Liver (tissue), 9 donors: Measurements from ENCODE around the gene DMRTC2. TPM values are rescaled to one million over a fixed set of nuclear protein-coding genes. Genes with fewer than 3 reads are reported as not detected.

ENCODE experiments used
- DNase-seq: peaks from one replicate; pipeline ENCODE4 v3.0.0-alpha.2; 2017; ENCODE audit warnings: low spot score
- H3K27ac ChIP-seq, 2 donors: one replicate each; pipeline ENCODE4 v1.7.0; 2013; ENCODE audit warnings: inconsistent platforms in 2 of 2, low read length in 2 of 2, control low read depth in 1 of 2, low read depth in 1 of 2, mild to moderate bottlenecking in 1 of 2
- H3K27me3 ChIP-seq, 4 donors: one replicate each; pipeline versions ENCODE4 v1.6.1 to v1.7.0; 2013; ENCODE audit warnings: low read length in 3 of 4, inconsistent platforms in 1 of 4, mild to moderate bottlenecking in 1 of 4, moderate library complexity in 1 of 4; ENCODE audit not compliant: control insufficient read depth in 4 of 4, insufficient read depth in 4 of 4
- H3K36me3 ChIP-seq, 4 donors: one replicate each; pipeline versions ENCODE4 v1.6.1 to v1.7.0; 2013; ENCODE audit warnings: low read length in 3 of 4, mild to moderate bottlenecking in 3 of 4, low read depth in 1 of 4, moderate library complexity in 1 of 4; ENCODE audit not compliant: control insufficient read depth in 4 of 4, insufficient read depth in 3 of 4
- H3K4me1 ChIP-seq, 4 donors: one replicate each; pipeline versions ENCODE4 v1.6.1 to v1.7.0; 2013; ENCODE audit warnings: low read length in 3 of 4, mild to moderate bottlenecking in 3 of 4, moderate library complexity in 1 of 4; ENCODE audit not compliant: control insufficient read depth in 4 of 4, insufficient read depth in 4 of 4
- H3K4me3 ChIP-seq, 3 donors: one replicate each; pipeline versions ENCODE4 v1.6.1 to v1.7.0; 2013; ENCODE audit warnings: low read length in 3 of 3, control low read depth in 1 of 3, low read depth in 1 of 3, mild to moderate bottlenecking in 1 of 3
- H3K9ac ChIP-seq, 2 donors: one replicate each; pipeline ENCODE4 v1.7.0; 2013; ENCODE audit warnings: low read length in 2 of 2, mild to moderate bottlenecking in 2 of 2, moderate library complexity in 2 of 2, control low read depth in 1 of 2, low read depth in 1 of 2
- H3K9me3 ChIP-seq, 4 donors: one replicate each; pipeline versions ENCODE4 v1.6.1 to v1.7.0; 2013; ENCODE audit warnings: low read length in 3 of 4; ENCODE audit not compliant: control insufficient read depth in 4 of 4
- EGR1 ChIP-seq, 2 donors: IDR thresholded peaks; 2 replicates each; pipeline ENCODE4 v1.6.1; 2016 to 2018; ENCODE audit warnings: antibody characterized with exemption in 2 of 2, low read depth in 2 of 2
- GABPA ChIP-seq, 2 donors: IDR thresholded peaks in 1 of 2; conservative IDR thresholded peaks in 1 of 2; 2 replicates each; pipeline ENCODE4 v1.6.1; 2016; ENCODE audit warnings: antibody characterized with exemption in 2 of 2, mild to moderate bottlenecking in 1 of 2, moderate library complexity in 1 of 2
- HNF4A ChIP-seq, 2 donors: conservative IDR thresholded peaks; 2 replicates each; pipeline ENCODE4 v1.6.1; 2016; ENCODE audit warnings: antibody characterized with exemption in 2 of 2, mild to moderate bottlenecking in 2 of 2
- JUND ChIP-seq, 2 donors: IDR thresholded peaks; 2 replicates each; pipeline ENCODE4 v1.6.1; 2016; ENCODE audit warnings: antibody characterized with exemption in 2 of 2
- NR2F2 ChIP-seq: IDR thresholded peaks from 2 replicates; pipeline ENCODE4 v1.6.1; 2016; ENCODE audit warnings: antibody characterized with exemption
- RAD21 ChIP-seq, 2 donors: IDR thresholded peaks; 2 replicates each; pipeline ENCODE4 v1.6.1; 2016; ENCODE audit warnings: antibody characterized with exemption in 2 of 2, mild to moderate bottlenecking in 2 of 2
- RXRA ChIP-seq, 2 donors: IDR thresholded peaks; 2 replicates each; pipeline ENCODE4 v1.6.1; 2017 to 2018; ENCODE audit warnings: antibody characterized with exemption in 2 of 2, mild to moderate bottlenecking in 1 of 2
- SP1 ChIP-seq: IDR thresholded peaks from 2 replicates; pipeline ENCODE4 v1.6.1; 2018; ENCODE audit warnings: antibody characterized with exemption, mild to moderate bottlenecking
- YY1 ChIP-seq: IDR thresholded peaks from 2 replicates; pipeline ENCODE4 v1.6.1; 2016; ENCODE audit warnings: antibody characterized with exemption, mild to moderate bottlenecking
- ZBTB33 ChIP-seq: IDR thresholded peaks from 2 replicates; pipeline ENCODE4 v1.6.1; 2016; ENCODE audit warnings: antibody characterized with exemption
- WGBS: extraction: QIAGEN DNeasy Blood & Tissue Kit; methylation state at CpG from one replicate; pipeline ENCODE4 v1.1.7; 2013; 5-methylcytosine and 5-hydroxymethylcytosine counted together
- polyA plus RNA-seq, 2 donors: library from polyadenylated mRNA; stranded (reverse) in 1 of 2; unstranded in 1 of 2; fragments of 200-250 nt in 1 of 2; fragments of >200 nt in 1 of 2; fragmentation: Nextera tagmentation in 1 of 2; extraction: Ambion mirVana in 1 of 2; gene quantifications; one replicate each; pipeline versions ENCODE4 v1.2.1 to v1.2.3, GENCODE V29; 2013 to 2015
- total RNA-seq, 2 donors: library from RNA; depleted of rRNA; stranded (reverse); fragments of >200 nt; gene quantifications; one replicate each; pipeline ENCODE4 v1.2.3, GENCODE V29; 2014
- TF ChIP-seq, protein P1 (sequence below): IDR thresholded peaks from 2 replicates; pipeline ENCODE4 v1.6.1; 2016; ENCODE audit warnings: antibody characterized with exemption
- TF ChIP-seq, protein P2 (sequence below): IDR thresholded peaks from 2 replicates; pipeline ENCODE4 v1.6.1; 2016; ENCODE audit warnings: antibody characterized with exemption, mild to moderate bottlenecking
- TF ChIP-seq, protein P3 (sequence below): IDR thresholded peaks from 2 replicates; pipeline ENCODE4 v1.6.1; 2016; ENCODE audit warnings: antibody characterized with exemption
- TF ChIP-seq, protein P4 (sequence below): fragments of 150-350 bp; IDR thresholded peaks from 2 replicates; pipeline ENCODE4 v1.5.1; 2017; ENCODE audit warnings: improper control_type of control experiment, low read depth, low read length; ENCODE audit not compliant: missing input control
- donor health status: healthy.
- donor health status: healthy.
- donor health status: healthy.
- donor health status: healthy.
- donor health status: healthy.

DMRTC2 gene
- total and polyA plus RNA-seq, 4 donors, result not detected

- 86% methylated on average over 23 of the region's 23 CpGs for WGBS
- DNase-seq, result no peak
- Histone ChIP-seq H3K27me3 (peaks cover 0 to 7% (median under 1%) of the 10 kb centered on the region in 4 donors), H3K36me3 (no peaks in the 10 kb centered on the region), H3K27ac (no peak overlapping the region), H3K9me3 (no peaks in the 10 kb centered on the region), H3K4me3 (no peak overlapping the region), H3K9ac (no peak overlapping the region), H3K4me1 (no peaks in the 10 kb centered on the region)
- TF ChIP-seq EGR1 (IDR thresholded peaks at IDR 0.05; ENCODE audit: low read depth in 2 of 2) (no peak), HNF4A (conservative IDR thresholded peaks at IDR 0.05) (no peak), GABPA (IDR thresholded peaks at IDR 0.05 in 1 of 2, conservative IDR thresholded peaks at IDR 0.05 in 1 of 2) (no peak), RAD21 (IDR thresholded peaks at IDR 0.05) (no peak), YY1 (no peak)
- TF ChIP-seq, protein P1, sequence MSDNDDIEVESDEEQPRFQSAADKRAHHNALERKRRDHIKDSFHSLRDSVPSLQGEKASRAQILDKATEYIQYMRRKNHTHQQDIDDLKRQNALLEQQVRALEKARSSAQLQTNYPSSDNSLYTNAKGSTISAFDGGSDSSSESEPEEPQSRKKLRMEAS, result no peak
These were observed 279 bp downstream of the DMRTC2 start for GRCh38 chr19:41845051-41845590.

DNA sequence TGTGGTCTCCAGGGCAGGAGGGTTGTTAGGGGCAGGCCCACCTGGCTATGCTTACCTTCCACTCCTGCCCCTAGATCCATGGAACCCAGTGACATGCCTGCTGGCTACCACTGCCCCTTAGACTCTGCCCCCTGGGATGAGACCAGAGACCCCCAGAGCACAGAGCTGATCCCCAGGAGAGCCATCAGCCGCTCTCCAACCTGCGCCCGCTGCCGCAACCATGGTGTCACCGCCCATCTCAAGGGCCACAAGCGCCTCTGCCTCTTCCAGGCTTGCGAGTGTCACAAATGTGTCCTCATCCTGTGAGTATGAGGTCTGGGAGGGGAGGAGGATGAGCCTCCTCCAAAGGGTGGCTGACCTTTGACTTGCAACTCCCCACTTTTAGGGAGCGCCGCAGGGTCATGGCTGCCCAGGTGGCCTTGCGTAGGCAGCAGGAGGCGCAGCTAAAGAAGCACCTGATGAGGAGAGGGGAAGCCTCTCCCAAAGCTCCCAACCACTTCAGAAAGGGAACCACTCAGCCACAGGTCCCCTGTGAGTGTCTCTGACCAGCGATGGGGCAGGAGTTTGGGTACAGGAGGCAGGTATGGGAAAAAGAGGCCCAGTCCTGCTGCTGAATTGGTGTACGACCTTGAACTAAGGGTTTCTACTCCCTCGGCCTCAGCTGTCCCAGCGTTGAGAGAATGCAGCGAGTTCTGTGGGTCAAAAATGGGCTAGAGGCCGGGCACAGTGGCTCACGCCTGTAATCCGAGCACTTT lies 2.7 kb downstream of the DMRTC2 start:
- no peak for DNase-seq
- H3K27me3 ChIP-seq, result peaks cover 0 to 3% (median 1%) of the 10 kb centered on the region in 4 donors
- H3K9me3 ChIP-seq, result no peaks in the 10 kb centered on the region
- H3K9ac ChIP-seq, result no peak overlapping the region
- no peak overlapping the region for H3K4me3 ChIP-seq
- 88% methylated on average over 19 of the region's 19 CpGs for WGBS
- TF ChIP-seq HNF4A (conservative IDR thresholded peaks at IDR 0.05) (no peak), ZBTB33 (no peak)
- TF ChIP-seq, protein P1, result no peak
- no peaks in the 10 kb centered on the region for H3K4me1 ChIP-seq
- H3K27ac ChIP-seq, result no peak overlapping the region
- no peaks in the 10 kb centered on the region for H3K36me3 ChIP-seq

- DNase-seq, result no peak
- H3K4me1 ChIP-seq, result no peaks in the 10 kb centered on the region
- TF ChIP-seq SP1, result no peak
- TF ChIP-seq HNF4A (conservative IDR thresholded peaks at IDR 0.05), result no peak
- TF ChIP-seq ZBTB33, result no peak
- no peak for TF ChIP-seq JUND (IDR thresholded peaks at IDR 0.05)
- no peak for TF ChIP-seq RAD21 (IDR thresholded peaks at IDR 0.05)
- no peak for TF ChIP-seq NR2F2
- TF ChIP-seq, protein P1, result no peak
- TF ChIP-seq RXRA (IDR thresholded peaks at IDR 0.05), result no peak
- TF ChIP-seq, protein P2, sequence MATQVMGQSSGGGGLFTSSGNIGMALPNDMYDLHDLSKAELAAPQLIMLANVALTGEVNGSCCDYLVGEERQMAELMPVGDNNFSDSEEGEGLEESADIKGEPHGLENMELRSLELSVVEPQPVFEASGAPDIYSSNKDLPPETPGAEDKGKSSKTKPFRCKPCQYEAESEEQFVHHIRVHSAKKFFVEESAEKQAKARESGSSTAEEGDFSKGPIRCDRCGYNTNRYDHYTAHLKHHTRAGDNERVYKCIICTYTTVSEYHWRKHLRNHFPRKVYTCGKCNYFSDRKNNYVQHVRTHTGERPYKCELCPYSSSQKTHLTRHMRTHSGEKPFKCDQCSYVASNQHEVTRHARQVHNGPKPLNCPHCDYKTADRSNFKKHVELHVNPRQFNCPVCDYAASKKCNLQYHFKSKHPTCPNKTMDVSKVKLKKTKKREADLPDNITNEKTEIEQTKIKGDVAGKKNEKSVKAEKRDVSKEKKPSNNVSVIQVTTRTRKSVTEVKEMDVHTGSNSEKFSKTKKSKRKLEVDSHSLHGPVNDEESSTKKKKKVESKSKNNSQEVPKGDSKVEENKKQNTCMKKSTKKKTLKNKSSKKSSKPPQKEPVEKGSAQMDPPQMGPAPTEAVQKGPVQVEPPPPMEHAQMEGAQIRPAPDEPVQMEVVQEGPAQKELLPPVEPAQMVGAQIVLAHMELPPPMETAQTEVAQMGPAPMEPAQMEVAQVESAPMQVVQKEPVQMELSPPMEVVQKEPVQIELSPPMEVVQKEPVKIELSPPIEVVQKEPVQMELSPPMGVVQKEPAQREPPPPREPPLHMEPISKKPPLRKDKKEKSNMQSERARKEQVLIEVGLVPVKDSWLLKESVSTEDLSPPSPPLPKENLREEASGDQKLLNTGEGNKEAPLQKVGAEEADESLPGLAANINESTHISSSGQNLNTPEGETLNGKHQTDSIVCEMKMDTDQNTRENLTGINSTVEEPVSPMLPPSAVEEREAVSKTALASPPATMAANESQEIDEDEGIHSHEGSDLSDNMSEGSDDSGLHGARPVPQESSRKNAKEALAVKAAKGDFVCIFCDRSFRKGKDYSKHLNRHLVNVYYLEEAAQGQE, result no peak
- TF ChIP-seq, protein P3, sequence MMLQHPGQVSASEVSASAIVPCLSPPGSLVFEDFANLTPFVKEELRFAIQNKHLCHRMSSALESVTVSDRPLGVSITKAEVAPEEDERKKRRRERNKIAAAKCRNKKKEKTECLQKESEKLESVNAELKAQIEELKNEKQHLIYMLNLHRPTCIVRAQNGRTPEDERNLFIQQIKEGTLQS, result no peak
- TF ChIP-seq YY1, result no peak
- TF ChIP-seq, protein P4, sequence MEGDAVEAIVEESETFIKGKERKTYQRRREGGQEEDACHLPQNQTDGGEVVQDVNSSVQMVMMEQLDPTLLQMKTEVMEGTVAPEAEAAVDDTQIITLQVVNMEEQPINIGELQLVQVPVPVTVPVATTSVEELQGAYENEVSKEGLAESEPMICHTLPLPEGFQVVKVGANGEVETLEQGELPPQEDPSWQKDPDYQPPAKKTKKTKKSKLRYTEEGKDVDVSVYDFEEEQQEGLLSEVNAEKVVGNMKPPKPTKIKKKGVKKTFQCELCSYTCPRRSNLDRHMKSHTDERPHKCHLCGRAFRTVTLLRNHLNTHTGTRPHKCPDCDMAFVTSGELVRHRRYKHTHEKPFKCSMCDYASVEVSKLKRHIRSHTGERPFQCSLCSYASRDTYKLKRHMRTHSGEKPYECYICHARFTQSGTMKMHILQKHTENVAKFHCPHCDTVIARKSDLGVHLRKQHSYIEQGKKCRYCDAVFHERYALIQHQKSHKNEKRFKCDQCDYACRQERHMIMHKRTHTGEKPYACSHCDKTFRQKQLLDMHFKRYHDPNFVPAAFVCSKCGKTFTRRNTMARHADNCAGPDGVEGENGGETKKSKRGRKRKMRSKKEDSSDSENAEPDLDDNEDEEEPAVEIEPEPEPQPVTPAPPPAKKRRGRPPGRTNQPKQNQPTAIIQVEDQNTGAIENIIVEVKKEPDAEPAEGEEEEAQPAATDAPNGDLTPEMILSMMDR, result no peak
These were observed 3.8 kb downstream of the DMRTC2 start for GRCh38 chr19:41848666-41849065.

More at GRCh38 chr19:41848666-41849065, 3.8 kb downstream of the DMRTC2 start:
- Histone ChIP-seq H3K27me3 (peaks cover 0 to 3% (median 1%) of the 10 kb centered on the region in 4 donors), H3K27ac (no peak overlapping the region), H3K9ac (no peak overlapping the region), H3K4me3 (no peak overlapping the region), H3K9me3 (no peaks in the 10 kb centered on the region), H3K36me3 (no peaks in the 10 kb centered on the region)
- WGBS, result 87% methylated on average over 6 of the region's 6 CpGs
